ENCODE measurements around the gene GSX2.
A peak's percentile ranks its signal among the peaks of the same experiment; 100 is the strongest.

Gene GSX2

DNA sequence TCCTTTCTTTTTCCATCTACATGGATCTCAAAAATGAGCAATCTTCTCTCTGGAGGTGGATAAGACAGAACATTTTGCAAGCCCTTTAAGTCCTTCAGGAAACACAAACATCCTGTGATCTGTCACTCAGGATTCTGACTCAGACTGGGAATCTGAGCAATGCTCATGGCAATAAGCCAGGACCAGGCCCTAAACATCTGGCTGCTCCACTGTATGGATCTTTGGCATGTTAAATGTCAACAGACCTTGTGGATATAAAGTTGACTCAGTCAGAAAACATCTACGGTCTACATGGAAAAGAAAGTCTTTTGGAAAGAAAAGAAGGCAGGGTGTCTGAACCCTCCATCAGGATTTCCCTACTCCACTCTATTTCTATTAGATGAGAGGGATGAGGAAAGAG, 17.8 kb upstream of the GSX2 start:
- DNase-seq: peak; percentile 93

DNA sequence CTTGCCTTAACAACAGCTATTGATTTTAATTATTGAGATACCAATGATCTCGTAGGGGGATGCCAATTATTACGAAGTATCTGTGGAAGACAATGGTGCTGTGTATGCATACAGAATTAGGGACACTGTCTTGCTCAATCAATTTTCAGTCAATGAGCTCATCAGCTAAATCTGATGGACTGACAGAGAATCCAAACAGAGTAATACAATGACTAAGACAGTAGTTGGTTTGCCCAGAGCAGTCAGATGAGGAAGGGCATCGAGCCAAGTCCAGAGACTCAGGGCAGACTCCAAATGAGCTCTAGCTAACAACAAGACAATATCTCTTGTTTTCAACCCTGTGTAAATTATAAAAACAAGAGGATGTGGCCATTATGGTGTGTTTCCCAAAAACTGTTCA, 14.7 kb upstream of the GSX2 start:
- DNase-seq: peak; percentile 87

DNA sequence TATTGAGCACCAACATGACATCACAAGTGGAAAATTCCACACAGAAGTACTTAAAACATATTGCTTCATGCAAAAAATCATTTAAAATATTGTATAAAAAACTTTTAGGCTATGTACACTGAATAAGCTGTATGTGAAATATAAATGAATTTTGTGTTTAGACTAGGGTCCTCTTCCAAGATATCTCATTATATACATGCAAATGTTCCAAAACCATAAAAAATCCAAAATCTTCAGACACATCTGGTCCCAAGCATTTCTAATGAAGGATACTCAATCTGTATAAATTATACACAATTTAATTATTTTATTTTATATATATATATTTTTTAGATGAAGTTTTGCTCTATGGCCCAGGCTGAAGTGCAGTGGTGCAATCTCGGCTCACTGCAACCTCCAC, 10.1 kb upstream of the GSX2 start:
- DNase-seq: no peak

DNA sequence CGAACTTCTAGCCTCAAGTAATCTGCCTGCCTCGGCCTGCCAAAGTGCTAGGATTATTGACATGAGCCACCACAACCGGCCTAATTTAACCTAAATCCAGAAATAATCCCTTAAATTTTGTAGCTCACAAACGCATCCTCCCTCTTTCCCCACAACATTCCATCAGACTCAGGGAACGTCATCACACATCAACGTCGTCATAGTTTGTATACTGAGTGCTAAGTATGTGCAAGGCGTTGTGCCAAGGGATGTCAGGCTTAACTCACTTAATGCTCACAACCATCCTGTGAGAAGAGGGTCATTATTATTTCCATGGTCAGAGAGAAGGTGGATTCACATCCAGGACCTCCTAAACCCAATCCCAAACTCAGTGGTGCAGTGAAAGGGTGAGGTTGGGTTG, 9.6 kb upstream of the GSX2 start:
- DNase-seq: no peak

DNA sequence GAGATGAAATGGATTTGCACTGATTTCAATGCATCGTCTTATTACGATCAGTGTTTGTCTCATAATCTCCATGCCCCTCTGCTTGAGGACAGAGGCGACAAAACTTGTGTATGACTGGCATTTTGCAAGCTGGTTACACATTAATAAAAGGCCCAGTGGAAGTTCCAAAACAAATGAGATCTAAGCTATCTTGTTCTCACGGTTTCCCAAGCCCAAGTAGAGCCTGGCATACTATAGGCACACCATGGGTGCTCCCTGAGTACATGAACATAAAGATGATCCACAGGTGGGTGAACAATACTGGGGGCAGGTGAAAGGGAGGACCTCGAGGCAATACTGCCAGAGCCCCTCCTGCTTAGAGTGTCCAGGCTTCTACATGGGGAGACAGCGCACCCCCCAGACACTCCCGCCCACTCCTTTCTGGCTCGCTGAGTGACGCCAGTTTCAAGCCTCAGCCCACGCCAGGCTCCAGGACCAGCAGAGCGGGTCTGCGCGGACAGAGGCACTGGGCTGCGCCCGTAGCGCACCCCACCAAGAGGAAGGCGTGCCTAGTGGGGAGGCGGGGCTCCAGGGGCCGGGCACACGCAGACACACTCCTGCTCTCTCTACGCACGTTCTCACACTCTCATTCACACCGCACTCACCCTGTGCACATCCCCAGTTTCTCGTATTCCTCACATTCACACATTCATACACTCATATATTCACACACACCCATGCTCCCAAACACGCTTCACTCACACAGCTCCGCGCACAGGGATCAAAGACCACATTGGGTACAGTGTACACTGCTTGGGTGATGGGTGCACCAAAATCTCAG, 8.9 kb upstream of the GSX2 start:
- DNase-seq: no peak

DNA sequence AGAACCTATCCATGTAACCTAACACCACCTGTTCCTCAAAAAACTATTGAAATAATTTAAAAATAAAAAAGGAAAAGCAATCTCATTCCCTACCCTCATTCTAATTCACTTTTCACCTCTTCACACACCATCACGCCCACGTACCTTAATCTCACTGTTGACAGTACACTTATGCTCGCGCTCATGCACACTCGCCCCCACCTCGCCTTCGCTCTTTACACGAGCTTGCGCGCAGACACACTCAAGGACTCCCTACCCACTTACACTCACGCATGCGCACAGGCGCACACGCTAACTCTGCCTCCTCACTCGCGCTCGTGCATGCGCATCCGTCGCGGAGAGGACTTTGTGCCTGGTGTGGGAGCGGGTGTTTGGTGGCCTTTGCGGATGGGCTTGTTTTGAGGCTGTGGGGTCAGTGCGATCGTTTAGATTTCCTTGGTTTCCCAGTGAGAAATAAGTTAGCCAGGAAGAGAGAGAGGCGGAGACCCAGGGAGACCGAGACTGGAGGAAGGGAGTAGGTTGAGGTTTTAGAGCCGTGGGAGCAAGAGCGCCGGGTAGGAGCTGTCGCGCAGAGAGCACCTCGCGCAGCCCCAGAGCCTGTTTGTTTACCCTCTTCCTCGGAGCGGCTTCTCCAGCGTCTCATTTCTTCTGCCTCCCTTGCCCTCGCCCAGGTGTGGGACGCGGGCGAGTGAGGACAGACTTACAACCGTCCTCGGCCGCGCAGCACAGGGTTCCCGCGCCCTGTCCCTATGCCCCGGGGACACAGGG, 8.1 kb upstream of the GSX2 start:
- peak; percentile 31 for DNase-seq

DNA sequence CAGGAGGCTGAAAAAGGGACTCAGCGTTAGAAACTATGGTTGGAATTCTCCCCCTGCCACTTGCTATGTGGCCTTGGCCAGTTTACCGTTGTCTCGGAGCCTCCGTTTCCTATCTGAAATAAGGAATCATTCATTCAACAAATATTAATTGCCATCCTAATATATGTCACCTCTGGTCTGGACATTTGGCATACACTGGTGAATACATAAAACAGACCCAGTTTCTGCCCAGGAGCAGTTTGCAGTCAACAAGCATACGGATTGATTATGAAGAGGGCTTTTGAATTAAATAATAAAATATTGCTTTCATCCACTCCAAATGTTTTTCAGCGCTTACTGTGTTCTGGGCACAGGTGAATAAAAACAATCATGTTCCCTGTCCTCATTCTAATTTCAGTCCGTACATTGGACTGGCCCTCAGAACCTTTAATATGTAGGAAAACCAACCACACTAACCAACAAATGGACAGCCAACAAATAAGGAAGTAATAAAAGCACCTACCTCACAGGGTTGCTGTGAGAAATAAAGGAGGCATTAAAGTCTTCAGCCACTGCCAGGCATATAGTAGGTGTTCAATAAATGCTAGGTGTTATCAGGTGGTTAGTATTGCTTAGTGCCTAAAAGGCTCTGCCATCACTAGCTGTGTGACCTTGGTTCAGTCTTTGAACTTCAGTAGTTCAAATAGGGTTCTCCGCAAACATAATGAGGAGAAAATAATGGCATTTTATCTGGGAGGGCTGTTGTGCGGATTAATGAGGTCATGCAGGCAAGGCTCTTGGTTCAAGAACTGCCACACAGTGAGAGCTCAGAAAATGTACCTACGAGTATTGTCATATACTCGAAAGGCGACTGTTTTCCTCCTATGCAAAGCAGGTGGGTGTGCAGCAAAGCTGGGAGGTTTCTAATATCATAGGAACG, 7.3 kb upstream of the GSX2 start:
- no peak for DNase-seq

DNA sequence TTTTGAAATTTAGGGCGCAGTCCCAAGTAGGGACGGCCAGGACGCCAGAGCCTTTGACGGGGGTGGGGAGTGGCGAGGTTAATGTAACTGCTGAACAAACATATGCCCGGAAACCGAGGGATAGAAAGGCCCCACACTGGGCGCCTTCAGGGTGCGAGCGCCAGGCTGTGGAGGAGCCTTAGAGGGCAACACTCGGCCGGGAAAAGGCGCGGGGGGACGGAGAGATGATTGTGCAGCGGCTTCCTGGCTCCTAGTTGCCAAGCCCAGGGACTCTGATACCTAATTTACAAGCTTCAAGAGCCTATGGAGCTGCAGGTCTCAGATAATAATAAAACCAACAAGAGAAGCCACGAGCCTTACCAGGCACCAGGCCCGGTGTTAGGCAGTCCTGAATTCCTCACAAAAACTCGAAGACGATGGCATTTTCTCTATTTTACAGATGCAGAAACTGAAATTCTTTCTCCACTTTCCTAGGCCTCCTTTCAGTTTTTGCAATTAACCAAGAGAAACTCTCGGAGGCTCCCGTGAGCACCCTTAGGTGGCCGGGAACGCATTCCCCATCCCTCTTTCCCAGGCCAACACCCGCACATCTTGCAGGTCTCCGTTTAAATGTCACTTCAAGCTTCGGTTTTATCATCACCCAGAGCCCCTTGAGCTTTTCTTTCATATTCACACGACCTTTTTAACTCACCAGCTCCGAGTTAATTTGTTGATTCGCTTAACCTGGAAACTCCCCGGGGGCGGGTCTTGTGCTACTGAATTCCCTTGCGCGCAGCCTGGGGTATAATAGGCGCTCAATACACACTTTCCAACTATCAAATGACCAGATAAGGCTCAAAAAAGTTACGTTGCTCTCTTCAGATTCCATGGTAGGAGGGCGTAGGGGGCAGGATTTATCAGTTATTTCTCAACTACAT, 6.4 kb upstream of the GSX2 start:
- DNase-seq: no peak

DNA sequence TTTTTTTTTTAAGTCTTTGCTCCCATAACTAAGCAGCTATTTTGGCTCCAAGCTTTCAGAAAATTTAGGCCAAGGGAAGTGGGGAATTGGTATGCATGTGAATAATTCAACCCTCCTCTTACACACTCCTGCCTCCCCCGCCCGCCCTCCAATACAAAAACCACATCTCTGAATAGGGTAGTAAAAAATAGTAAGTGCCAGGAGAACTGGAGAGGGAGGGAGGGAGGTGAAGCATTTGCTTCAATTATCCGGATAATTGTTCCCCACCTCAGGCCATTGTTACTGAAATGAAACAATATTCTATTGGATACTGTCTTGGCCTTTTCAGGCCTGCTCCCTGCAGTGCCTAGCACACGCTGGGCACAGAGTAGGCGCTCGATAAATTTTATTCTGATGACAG, 5.5 kb upstream of the GSX2 start:
- no peak for DNase-seq

DNA sequence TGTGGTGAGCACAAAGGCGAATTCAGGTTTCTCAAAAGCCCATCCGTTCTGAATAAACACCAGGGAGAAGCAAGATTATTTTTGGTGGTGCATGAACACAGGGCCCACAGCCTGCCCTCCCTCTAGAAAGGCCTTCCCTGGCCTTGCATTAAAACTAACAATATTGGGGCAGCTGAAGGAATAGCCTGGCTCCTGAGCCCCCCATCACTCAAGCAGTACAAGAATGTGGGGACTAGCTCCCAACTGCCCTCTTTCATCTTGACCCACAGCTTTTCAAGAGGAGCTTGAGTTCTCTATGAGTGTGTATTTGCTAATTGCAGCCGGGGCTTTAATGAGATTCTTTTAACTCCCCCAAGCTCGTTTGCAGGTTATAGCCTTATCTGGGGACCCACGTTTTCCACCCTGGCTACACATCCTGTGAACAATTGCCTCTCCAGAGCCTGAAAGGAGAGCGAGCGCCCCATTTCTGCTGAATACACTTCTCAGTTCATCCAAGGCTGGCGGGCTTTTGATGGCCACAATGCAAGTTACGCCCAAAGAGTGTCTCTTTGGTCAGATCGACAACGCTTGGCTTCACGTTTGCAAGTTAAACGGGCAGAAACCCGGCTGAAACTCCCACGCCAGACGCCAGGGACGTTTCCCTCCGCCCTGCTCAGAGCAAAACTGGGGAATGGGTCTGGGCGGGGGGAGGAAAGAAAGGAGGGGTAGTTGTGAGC, 4.7 kb upstream of the GSX2 start:
- no peak for DNase-seq

DNA sequence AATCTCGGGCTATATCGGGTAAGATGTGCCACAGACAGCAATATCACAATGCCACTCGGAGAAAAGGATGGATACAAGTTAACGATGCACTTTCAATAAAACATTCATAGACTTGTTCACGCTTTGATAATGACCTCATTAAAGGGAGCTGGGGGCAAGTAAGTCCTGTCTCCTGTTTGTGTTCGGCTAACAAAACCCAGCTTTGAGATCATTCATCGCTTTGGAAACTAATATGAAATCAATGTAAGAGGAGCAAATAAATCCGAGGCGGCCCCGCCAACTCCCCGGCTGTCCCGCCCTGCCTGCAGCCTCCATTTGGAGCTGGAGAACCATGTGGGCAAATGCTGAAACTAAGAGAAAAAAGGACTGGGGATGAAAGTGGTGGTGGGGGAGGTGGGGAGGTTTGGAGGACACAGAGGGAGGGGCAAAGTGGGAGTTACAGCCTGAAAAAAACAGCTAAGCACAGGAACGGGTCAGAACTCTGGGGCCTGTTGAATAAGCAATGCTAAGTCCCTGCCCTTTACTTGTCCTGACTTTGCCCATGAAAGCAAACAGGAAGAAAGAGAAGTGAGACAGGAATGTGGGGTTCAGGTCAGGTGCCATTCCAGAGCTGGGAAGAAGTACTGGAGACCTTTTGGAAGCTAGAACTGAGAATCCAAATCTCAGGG, 3.5 kb upstream of the GSX2 start:
- DNase-seq: no peak

DNA sequence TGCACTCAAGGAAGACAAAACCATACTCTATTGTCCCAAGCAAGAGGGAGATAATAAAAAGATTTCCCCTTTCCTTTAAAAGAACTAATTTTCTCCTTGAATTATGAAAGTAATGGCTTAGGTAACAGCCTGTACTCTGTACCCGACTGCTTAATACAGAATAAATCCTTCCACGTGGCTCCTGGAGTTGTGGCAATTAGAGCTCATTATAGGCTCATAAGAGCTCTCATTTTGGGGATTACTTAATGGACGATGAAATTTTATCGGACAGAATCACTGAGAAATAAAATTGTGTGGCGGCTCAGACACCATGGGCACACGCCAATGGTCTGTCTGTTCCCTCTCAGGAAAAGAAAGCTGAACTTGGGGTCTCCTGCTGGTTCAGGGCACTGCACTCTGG, 2.8 kb upstream of the GSX2 start:
- DNase-seq: no peak

DNA sequence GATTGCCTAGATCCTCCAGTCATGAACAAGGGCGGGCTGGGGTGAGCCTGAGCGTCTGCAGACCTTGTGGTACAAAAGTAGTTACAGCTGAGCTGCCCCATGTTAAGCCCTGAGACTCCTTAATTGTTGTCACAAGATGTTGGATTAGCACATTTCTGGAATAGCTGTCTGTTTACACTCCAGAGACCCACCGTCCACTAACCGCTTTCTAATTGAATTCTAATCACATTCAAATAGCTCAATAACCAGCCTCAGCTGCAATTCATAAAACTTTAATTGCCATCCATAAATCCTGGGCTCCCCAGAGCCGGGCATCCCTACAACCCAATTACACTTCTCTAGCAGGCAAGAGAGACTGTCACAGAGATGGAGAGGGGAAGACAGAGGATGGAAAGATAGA, 1.6 kb upstream of the GSX2 start:
- no peak for DNase-seq

DNA sequence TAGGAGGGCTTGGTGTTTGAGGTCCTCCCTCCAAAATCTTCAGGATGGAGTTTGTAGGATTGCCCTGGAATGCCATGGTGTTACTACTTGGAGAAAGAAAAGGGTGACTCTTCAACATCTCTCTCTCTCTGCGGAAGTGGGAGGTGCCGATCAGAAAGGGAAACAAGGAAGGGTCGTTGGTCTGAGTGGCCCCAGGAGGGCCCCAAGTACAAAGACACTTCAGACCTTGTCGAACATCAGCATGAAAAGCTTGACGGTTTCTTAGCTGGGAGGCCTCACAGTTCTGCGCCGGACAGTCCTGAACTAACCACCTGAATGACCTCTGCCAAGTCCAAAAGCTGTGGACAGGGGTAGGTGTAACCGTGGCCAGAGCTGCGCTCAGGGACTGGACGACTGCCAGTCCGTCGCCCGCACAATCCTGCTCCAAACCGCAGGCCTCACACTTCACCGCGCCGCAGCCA, 646 bp upstream of the GSX2 start:
- no peak for DNase-seq

DNA sequence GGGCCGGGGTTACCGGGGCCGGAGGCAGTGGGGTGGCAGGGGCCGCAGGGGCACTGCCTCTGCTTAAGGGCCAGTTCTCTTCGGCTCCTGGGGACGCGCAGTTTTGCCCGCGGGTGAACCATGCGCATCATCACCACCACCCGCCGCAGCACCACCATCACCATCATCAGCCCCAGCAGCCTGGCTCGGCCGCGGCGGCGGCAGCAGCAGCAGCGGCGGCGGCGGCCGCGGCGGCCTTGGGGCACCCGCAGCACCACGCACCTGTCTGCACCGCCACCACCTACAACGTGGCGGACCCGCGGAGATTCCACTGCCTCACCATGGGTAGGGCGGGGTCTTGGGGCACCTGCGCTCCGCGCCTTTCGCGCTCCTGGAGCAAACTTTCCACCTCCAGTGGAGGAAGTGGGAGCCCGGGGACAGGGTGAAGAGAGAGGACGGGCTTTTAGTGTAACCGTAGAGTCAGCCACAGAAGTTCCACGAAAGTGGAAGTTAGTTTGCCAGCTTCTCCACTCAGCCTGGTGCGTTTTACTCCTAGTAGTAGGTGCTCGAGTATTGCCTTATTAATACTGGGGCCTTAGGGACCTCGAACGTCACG, 729 bp downstream of the GSX2 start:
- no peak for DNase-seq

DNA sequence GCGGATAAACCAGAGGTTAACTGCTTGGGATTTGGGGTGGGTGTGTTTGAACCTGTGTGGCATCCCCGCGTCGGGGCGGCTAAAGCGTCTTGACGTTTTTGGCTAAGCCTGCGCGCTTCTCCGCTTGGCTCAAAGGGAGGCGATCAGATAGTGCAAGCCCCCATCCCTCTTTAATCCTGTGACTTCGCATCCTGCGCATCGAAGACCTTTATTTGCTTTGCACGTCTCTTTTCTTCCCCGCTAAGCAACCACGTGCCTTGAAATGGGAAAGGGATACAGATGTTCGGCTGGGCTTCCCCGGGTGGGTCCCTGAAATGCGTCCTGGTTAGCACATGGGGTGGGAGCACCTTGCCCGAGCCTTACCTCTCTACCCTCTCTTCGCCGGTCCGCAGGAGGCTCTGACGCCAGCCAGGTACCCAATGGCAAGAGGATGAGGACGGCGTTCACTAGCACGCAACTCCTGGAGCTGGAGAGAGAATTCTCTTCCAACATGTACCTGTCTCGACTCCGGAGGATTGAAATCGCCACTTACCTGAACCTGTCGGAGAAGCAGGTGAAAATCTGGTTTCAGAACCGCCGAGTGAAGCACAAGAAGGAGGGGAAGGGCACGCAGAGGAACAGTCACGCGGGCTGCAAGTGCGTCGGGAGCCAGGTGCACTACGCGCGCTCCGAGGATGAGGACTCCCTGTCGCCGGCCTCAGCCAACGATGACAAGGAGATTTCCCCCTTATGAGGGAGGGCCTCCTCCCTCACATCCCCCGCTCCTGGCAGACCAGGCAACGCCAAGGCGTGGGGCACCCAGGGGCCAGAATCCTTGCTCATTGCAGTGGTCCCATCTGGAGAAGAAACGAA, 1.5 kb downstream of the GSX2 start:
- DNase-seq: no peak

DNA sequence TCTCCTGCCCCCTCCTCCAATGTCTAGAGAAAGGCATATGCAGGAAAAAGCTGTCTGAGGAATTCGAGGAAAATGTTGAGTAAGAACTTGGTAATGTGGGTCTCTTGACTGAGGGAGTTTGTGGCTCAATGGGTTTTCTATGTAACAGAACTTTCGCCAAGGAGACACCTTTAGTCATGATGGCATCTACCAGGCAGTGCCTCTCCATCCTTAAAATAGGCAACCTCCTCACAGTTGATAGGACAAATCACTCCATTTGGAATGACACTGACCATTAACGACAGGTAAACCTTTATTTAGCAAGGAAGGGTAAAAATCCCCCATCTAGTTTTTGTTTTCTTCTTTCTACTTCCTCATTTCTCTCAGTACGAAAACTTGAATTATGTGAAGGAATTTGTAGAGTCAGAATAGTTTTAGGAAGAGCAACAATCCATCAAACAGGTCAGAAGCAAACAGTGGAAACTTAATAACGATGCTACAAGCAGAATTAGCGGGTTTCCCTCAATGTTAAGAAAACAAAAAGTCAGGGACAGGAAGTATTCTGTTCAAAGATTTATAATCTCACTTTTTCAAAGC, 2.7 kb downstream of the GSX2 start:
- DNase-seq: no peak

DNA sequence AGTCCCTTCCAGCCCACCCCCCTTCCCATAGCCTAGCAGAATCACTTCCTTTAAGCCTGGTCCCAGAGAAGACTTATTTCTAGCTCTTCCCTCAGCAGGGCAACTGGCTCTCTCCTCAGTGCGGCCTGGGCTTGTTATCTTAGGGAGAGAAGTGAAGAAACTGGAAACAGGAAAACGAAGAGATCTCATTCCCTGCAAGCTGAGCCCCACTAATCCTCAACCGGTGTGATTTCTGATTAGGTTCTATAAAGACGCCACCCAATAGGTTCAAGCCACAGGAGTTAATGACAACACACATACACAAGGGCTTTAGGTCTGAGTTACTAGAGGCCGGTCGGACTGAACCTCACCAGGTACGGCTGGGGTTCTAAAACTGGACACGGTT, 3.2 kb downstream of the GSX2 start:
- DNase-seq: no peak

DNA sequence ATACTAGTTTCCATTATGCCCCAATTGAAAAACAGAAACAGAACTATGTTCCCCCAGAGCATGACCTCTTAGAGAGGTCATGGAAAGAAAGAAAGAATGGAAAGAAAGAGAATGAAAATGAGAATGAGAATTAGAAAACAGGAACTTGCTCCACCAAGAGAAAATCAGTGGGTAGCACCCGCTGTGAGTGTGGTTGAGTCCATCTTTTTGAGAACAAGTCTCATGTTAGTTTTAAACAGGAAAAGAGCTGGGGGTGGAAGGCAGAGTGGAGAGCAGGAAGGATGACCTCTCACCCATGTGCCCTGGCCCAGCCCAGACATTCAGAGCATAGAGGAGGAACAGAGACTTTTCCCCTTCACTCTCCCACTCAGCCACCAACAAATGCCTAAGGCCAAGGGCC, 4.9 kb downstream of the GSX2 start:
- no peak for DNase-seq

All from HCEC 1CT (cell line).